B cell (primary cell): ENCODE measurements around the gene PRPF4. TPM values are rescaled to one million over a fixed set of nuclear protein-coding genes. Genes with fewer than 3 reads are reported as not detected.

Experiments used
- ATAC-seq: fragments of 200-7000 bp; cut with Tn5 transposase; one replicate; pipeline ENCODE4 v1.10.0; 2021; ENCODE audit warnings: low read depth, mild to moderate bottlenecking, moderate number of reproducible peaks, moderate library complexity
- CTCF ChIA-PET: fragments of 350-600 bp; sonication (Branson Sonifier 250); formaldehyde crosslinking; loops from one replicate; lab custom pipeline; 2021; ENCODE audit warnings: antibody characterized with exemption, inconsistent platforms; lab: Charles Lee
- POLR2A ChIA-PET: fragments of 350-600 bp; sonication (Branson Sonifier 250); formaldehyde crosslinking; loops from one replicate; lab custom pipeline; 2021; ENCODE audit warnings: antibody characterized with exemption; lab: Charles Lee
- DNase-seq: peaks from one replicate; pipeline ENCODE4 v3.0.0; 2013
- H2AFZ ChIP-seq: 2 replicates; pipeline ENCODE4 v1.6.1; 2012; ENCODE audit warnings: mild to moderate bottlenecking, low read depth, low read length; ENCODE audit not compliant: insufficient read depth, poor library complexity, severe bottlenecking
- H3K27ac ChIP-seq, 2 donors: 1 replicate in 1 of 2; 2 replicates in 1 of 2; pipeline ENCODE4 v1.5.1; 2012 to 2013; ENCODE audit warnings: low read length in 2 of 2, mild to moderate bottlenecking in 2 of 2, moderate library complexity in 1 of 2
- H3K27me3 ChIP-seq, 4 experiments: fragments of 200-600 bp in 1 of 4; sonication (generic) in 1 of 4; replicated peaks in 1 of 4; 1 replicate in 2 of 4; 2 replicates in 2 of 4; pipeline versions ENCODE4 v1.6.1 to v1.7.0; 2013 to 2016; ENCODE audit warnings: low read length in 3 of 4, mild to moderate bottlenecking in 2 of 4, mixed read lengths in 1 of 4, moderate library complexity in 1 of 4; ENCODE audit not compliant: insufficient read depth in 4 of 4, control insufficient read depth in 3 of 4; ENCODE audit errors: control extremely low read depth in 1 of 4
- H3K36me3 ChIP-seq, 2 experiments: replicated peaks in 1 of 2; 1 replicate in 1 of 2; 2 replicates in 1 of 2; pipeline versions ENCODE4 v1.6.1 to v1.7.1; 2013; ENCODE audit warnings: low read length in 1 of 2; ENCODE audit not compliant: insufficient read depth in 2 of 2, control insufficient read depth in 1 of 2; ENCODE audit errors: control extremely low read depth in 1 of 2, extremely low read depth in 1 of 2
- H3K4me1 ChIP-seq, 2 donors: fragments of 200-600 bp in 1 of 2; sonication (generic) in 1 of 2; 1 replicate in 1 of 2; 2 replicates in 1 of 2; pipeline versions ENCODE4 v1.5.1 to v1.6.1; 2013 to 2017; ENCODE audit warnings: low read length in 2 of 2; ENCODE audit not compliant: control insufficient read depth in 2 of 2, insufficient read depth in 2 of 2
- H3K4me2 ChIP-seq: replicated peaks from 2 replicates; pipeline ENCODE3; 2012; ENCODE audit warnings: mild to moderate bottlenecking, low read depth, low read length; ENCODE audit not compliant: poor library complexity, severe bottlenecking
- H3K4me3 ChIP-seq, 5 experiments: fragments of 200-600 bp in 1 of 5; sonication (generic) in 1 of 5; 1 replicate in 3 of 5; 2 replicates in 2 of 5; pipeline versions ENCODE4 v1.5.1 to v1.7.0; 2011 to 2016; ENCODE audit warnings: low read length in 4 of 5, mild to moderate bottlenecking in 4 of 5, low read depth in 2 of 5, control low read depth in 1 of 5, moderate library complexity in 1 of 5; ENCODE audit not compliant: insufficient read depth in 1 of 5; ENCODE audit errors: control extremely low read depth in 1 of 5, extremely low read depth in 1 of 5
- H3K79me2 ChIP-seq: fragments of 200-600 bp; sonication (generic); one replicate; pipeline ENCODE4 v1.6.0; 2016; ENCODE audit warnings: low read length; ENCODE audit not compliant: control insufficient read depth, insufficient read depth
- H3K9ac ChIP-seq: fragments of 200-600 bp; sonication (generic); 2 replicates; pipeline ENCODE4 v1.6.1; 2017; ENCODE audit warnings: mild to moderate bottlenecking, low read length, moderate library complexity
- H3K9me3 ChIP-seq, 3 donors: one replicate each; pipeline versions ENCODE4 v1.6.1 to v1.7.1; 2013; ENCODE audit warnings: low read length in 2 of 3; ENCODE audit not compliant: control insufficient read depth in 2 of 3, insufficient read depth in 1 of 3; ENCODE audit errors: control extremely low read depth in 1 of 3
- H4K20me1 ChIP-seq: 2 replicates; pipeline ENCODE4 v1.6.0; 2012; ENCODE audit warnings: mild to moderate bottlenecking, low read length; ENCODE audit not compliant: insufficient read depth, control insufficient read depth, poor library complexity, severe bottlenecking
- H3K27ac Mint-ChIP-seq: one replicate; pipeline ENCODE4 v1.8.0; 2021; ENCODE audit warnings: mixed read lengths
- H3K27me3 Mint-ChIP-seq: one replicate; pipeline ENCODE4 v1.8.0; 2021; ENCODE audit warnings: mixed read lengths
- H3K4me1 Mint-ChIP-seq: one replicate; pipeline ENCODE4 v1.8.0; 2021; ENCODE audit warnings: mixed read lengths
- H3K4me3 Mint-ChIP-seq: one replicate; pipeline ENCODE4 v1.8.0; 2021; ENCODE audit warnings: mixed read lengths
- H3K9me3 Mint-ChIP-seq: one replicate; pipeline ENCODE4 v1.8.0; 2022; ENCODE audit warnings: mixed read lengths; ENCODE audit not compliant: insufficient read depth
- CTCF ChIP-seq: fragments of 200-600 bp; IDR thresholded peaks from one replicate; pipeline ENCODE4 v1.8.0; 2022; ENCODE audit warnings: antibody characterized with exemption, mild to moderate bottlenecking
- EZH2 ChIP-seq: IDR thresholded peaks from 2 replicates; pipeline ENCODE4 v1.6.1; 2012; ENCODE audit warnings: borderline replicate concordance, low read depth, mild to moderate bottlenecking, moderate library complexity, low read length; ENCODE audit not compliant: insufficient read depth, poor library complexity, severe bottlenecking
- WGBS: methylation state at CpG from one replicate; pipeline ENCODE4 v1.1.5; 2013; ENCODE audit warnings: missing lambda C conversion rate; ENCODE audit not compliant: insufficient coverage; 5-methylcytosine and 5-hydroxymethylcytosine counted together
- intact Hi-C: fragments of 100-400 bp; cut with micrococcal nuclease; formaldehyde crosslinking; loops from one replicate; pipeline ENCODE4 v1.10.0; 2022
- polyA minus RNA-seq: library from RNA; depleted of rRNA, polyadenylated mRNA; stranded (reverse); fragments of >200 nt; gene quantifications from 2 replicates; pipeline ENCODE4 v1.2.3, GENCODE V29; 2012
- polyA plus RNA-seq: library from polyadenylated mRNA; depleted of rRNA; stranded (reverse); fragments of >200 nt; gene quantifications from 2 replicates; pipeline ENCODE4 v1.2.3, GENCODE V29; 2012
- total RNA-seq, 2 donors: library from RNA; stranded (reverse); fragments of 120-200 nt in 1 of 2; gene quantifications; 1 replicate in 1 of 2; 2 replicates in 1 of 2; pipeline versions ENCODE4 v1.2.3 to v1.2.4, GENCODE V29; 2013 to 2022

Gene PRPF4
- 28.2 and 30.8 TPM in 2 replicates for total RNA-seq
- 27.2 TPM for total RNA-seq (2013)
- polyA plus RNA-seq = 11.4 and 26.2 TPM in 2 replicates
- 14.2 and 16.1 TPM in 2 replicates for polyA minus RNA-seq

DNA sequence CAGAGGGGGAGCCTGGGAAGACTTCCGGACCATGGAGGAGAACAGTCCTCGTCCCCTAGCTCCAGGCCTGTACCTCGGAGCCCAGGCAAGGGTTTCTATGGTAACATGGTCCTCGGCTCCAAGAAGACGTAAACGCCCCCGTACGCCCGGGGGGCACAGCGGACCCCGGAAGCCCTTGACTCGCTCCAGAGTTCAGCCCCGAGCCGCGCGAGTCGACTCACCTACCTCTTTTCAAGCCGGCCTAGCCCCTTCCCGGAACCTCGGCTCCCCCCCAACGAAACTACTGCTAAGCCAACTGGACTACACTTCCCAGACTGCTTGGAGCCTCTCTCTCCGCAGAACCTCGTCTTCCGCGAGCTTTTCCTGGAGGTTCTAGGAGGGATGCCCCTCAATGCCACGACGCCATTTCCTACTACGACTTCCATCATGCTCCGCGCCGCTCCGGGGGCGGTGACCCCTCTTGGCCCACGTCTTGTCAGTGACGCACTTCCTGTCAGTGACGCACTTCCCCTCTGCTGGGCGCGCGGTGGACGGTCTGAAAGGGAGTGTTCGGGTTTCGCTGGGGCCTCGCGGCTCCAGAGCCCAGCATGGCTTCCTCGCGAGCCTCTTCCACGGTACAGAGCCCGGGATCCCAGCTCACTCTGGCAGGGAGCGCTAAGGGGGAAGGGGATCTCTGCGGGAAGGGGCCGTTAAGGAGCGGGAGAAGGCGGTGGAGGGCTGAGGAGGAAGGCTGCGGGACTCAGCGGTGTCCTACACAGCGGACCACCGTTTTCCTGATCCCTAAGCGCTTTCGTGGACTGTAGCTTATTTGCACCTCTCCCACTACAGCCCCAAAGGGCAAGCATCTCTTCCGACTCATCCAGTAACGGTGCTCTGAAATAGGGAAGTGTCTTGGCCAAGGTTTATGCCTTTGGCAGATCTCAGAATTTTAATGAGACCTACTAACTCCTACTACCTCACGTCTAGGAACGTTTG is at the start of gene PRPF4, which contains the start of gene CDC26:
Gene PRPF4 (plus strand): TSS at position 502 of the 975 bp plus-strand sequence. CDS start 86 bp downstream, at position 588.
Gene CDC26 (minus strand): TSS at position 416 of the 975 bp plus-strand sequence. CDS start 3,065 bp downstream, outside the sequence.
- TF ChIP-seq EZH2 (no peak), CTCF (no peak)
- no peaks in the 10 kb centered on the region for H3K27me3 Mint-ChIP-seq
- Histone ChIP-seq H3K79me2 (peaks cover 42% of the 10 kb centered on the region), H3K27me3 (no peaks in the 10 kb centered on the region), H3K4me1 (peaks cover 9 to 16% of the 10 kb centered on the region in 2 donors), H3K36me3 (peaks cover 12 to 54% of the 10 kb centered on the region in 2 experiments), H3K27ac (peak within 1 kb of the TSS; percentile 94 to 97), H3K9ac (peak within 1 kb of the TSS; percentile 95), H3K9me3 (no peaks in the 10 kb centered on the region), H4K20me1 (peaks cover 5% of the 10 kb centered on the region), H3K4me2 (peak within 1 kb of the TSS; percentile 84), H3K4me3 (peak within 1 kb of the TSS; percentile 75 to 98 (median 84)), H2AFZ (peak within 1 kb of the TSS; percentile 87)
- peak; percentile 95 for DNase-seq
- peak; percentile 89 for ATAC-seq
- H3K4me1 Mint-ChIP-seq = peaks cover 12% of the 10 kb centered on the region
- WGBS = 2% methylated on average over 54 of the region's 63 CpGs
- ChIA-PET CTCF (interaction anchor here (0.7 to 6.3 kb wide), 29 partner anchors 9 to 380 kb away, joined by 3 to 153 read pairs (median 5); partner anchors contain the start of genes ALAD, C9orf43, FKBP15 and HDHD3), POLR2A (interaction anchor here (1.0 to 2.1 kb wide), 7 partner anchors 54 to 304 kb away, joined by 3 to 9 read pairs (median 4); partner anchors contain the start of genes C9orf43, FKBP15, HDHD3 and POLE3)
- intact Hi-C loops = loop anchor here (1.0 to 10.0 kb wide), 9 partner anchors 54 to 1793 kb away; partner anchors contain the start of genes ALAD, C9orf43, DNAJC25 and ECPAS
- no peak within 1 kb of the TSS for H3K4me3 Mint-ChIP-seq
- H3K27ac Mint-ChIP-seq = no peak within 1 kb of the TSS
- no peaks in the 10 kb centered on the region for H3K9me3 Mint-ChIP-seq
